GDM1 (cell line): Measurements from ENCODE around the gene SIRPG.
"Not testable (repeated sequence)": the region's sequence is repeated elsewhere in the genome, so short reads cannot be mapped to it uniquely, and the experiment has no call there.

ENCODE experiments used
- DNase-seq: peaks from one replicate; lab custom pipeline; 2025; lab: John Stamatoyannopoulos, UW

SIRPG gene

DNA sequence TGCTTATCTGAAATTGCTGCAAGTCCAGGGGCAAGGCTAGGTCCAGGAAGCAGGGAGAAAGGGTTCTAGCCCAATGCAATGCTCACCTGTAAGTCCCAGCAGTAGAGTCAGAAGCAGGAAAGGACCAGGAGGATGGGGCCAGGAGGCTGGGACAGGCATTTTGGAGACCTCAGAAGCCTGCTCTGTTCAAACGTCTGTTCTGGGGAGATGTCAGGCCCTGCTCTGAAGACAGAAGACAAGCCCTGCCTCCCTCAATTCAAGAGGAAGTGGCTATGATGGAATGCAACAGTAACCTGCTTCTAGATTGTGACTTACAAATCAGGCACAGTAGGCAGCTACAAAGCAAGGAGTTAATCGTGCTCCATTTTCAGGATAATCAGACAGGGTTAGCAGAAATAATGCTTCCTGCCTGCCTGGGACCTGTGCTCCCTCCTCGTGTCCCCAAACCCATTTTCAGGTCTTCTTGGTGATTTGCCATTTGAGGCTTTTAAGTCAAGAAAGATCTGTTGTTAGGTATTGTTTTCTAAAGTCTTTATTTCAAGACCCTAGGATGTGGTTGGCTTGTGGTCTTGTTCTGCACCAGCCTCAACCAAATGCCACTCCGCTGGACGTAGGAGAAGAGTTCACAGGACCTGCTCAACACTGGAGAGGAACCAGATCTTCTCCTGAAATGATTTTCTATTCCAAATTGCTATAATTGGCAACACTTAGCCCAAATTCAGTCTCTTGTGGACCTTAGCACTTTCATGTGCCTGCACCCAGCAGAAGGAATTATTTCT lies at the start of gene SIRPG:
Gene SIRPG, minus strand, starts transcription at position 224 of the 779 bp plus-strand sequence. Its CDS starts 65 bp downstream, at position 159.
- no peak for DNase-seq

- DNase-seq: not testable (repeated sequence)
Measured at GRCh38 chr20:1706887-1707286, 49.3 kb upstream of the SIRPG start.

GRCh38 chr20:1706079-1706478 lies 48.5 kb upstream of the SIRPG start:
- DNase-seq: no peak

GRCh38 chr20:1702855-1703254 lies 45.3 kb upstream of the SIRPG start:
- DNase-seq: no peak

GRCh38 chr20:1702328-1702727 lies 44.7 kb upstream of the SIRPG start:
- peak; percentile 75 for DNase-seq

GRCh38 chr20:1700990-1701389 lies 43.4 kb upstream of the SIRPG start:
- no peak for DNase-seq

DNA sequence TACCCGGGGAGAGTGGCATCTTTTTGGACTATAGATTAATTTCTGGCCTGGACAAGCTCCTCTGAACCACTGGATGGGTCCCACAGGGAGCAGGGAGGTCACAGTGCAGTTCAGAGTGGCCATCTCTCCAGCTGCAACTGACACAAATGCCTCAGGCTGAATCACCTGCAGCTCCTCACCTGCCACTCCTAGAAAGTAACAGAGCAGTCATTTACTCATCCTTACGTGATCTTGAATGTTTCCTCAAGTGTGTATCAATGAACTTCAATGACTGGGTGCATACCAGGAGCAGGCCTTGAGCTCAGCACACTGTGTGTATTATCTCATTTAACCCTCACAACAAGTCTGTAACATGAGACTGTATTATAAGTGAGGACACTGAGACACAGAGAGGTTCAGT lies 40.0 kb upstream of the SIRPG start:
- DNase-seq: no peak

DNA sequence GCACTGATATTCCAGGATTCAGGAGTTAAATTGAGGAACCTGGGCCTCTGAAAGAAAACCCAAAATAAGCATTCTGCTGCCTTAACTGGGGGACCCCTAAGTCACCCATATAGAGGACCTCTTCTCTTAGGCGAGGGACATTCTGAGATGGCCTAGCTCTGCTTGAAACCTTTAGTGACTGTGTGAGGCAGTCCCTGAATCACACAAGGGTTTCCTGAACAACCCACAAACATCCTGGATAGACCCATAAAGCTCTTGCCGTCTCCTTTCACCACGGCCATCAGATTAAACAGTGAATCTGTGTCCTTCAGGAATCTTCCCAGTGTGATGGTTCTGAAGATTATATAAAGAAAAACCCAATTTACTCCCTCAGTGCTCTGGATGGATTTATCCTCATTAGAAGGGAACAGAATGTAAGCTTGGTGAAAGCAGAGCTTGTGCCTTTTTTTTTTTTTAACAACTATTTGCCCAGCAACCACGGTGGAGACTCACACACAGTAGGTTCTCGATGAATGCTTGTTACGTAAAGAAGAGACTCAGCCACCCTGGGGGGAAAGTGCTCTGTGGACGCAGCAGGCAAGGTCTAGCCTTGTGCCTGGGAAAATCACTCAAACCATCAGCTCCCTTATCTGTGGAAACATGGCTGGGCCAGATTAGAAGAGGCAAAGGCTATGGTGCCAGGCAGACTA lies 39.1 kb upstream of the SIRPG start:
- no peak for DNase-seq

- no peak for DNase-seq
Measured at GRCh38 chr20:1694672-1695071, 37.1 kb upstream of the SIRPG start.

DNA sequence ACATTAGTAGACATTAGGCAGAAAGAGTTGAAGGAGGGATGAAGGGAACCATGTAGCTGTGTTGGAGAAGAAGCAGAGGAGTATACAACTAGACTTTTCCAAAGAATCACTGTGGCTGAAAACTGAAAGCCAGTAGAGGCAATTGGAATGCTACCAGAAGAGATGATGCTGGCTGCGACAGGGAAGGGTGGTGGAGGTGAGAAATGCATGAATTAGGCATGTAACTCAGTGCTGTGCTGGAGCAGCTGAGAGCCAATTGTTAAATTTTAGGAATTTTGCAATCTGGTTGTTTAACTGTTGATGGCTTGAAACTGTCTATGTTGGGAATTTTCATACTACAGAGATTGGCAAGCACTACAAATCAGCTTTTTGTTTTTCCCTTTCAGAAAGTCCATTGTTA lies 35.8 kb upstream of the SIRPG start:
- DNase-seq: no peak

DNA sequence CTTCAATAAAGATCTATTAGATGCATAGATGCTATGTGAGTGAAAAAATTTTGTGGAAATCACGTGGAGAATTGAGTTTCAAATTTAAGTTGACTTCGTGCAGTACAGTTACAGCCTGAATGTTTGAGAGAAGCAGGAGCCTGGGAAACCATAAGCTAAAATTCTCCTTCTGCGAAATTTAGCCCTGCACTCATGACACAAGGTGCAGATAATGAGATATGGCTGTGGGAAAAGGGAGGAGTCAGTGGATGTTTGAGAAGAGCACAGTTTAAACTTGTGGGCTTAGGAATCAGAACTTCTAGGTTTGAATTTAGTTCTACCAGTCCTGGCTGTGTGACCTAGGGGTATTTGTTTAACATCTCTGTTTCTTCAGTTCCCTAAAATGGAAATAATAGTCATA lies 32.1 kb upstream of the SIRPG start:
- no peak for DNase-seq

DNA sequence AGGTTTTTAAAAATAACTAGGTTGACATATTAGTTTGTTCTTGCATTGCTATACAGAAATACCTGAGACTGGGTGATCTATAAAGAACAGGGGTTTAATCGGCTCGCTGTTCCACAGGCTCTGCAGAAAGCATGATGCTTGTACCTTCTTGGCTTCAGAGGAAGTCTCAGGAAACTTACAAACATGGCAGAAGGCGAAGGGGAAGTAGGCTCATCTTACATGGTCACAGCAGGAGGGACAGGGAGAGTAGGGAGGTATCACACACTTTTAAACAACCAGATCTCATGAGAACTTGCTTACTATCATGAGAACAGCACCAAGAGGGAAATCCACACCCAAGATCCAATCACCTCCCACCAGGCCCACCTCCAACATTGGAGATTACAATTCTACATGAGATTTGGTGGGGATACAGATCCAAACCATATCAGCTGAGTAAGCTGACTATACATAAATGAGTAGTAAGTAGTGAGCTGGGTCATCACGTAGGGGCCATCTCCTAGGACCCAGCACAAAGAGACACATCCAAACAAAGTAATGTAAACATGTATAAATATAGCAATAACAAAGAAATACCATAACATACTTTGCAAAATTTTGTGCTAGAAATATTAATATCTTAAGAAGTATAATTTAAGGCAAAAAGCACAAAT lies 31.4 kb upstream of the SIRPG start:
- DNase-seq: no peak

DNA sequence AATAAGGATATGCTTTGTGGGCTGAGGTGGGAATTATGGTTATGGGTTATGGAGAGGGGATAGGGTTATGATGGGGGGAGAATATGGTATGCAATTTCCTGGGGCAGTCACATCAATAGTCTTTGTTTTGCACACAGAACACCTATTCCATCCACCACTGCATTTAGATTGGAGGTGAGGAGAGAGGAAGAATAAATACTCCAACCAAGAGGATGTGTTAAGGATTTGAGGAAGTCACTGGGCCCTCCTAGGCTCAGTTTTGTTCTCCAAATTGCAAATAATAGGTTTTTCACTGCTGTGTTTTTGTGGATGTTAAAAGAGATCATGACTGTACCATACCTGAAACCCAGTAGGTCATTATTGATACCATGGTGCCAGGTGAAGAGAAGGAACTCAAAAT lies 29.5 kb upstream of the SIRPG start:
- DNase-seq: no peak

- no peak for DNase-seq
Measured at GRCh38 chr20:1686151-1686748, 28.7 kb upstream of the SIRPG start.

GRCh38 chr20:1685304-1686052 lies 27.9 kb upstream of the SIRPG start:
- DNase-seq: no peak

DNA sequence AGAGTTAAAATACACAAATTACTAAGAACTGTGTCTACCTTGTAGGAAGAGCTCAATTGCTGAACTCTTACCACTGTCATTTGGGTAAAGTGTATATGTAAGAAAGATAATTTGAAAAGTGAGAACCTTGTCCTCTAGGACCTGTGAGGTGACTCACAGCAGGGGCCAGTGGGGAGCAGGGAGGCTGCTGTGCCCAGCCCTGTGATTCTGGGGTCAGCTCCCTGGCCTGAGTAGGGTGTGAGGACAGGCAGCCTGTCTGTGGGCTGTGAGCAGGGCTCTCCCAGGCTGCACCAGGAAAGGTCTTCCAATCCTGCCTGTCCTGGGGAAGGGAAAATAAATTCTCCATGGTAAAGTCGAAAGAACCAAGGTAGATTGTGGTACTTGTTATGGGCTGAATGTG lies 27.3 kb upstream of the SIRPG start:
- DNase-seq: no peak

GRCh38 chr20:1676650-1677049 lies 19.1 kb upstream of the SIRPG start:
- no peak for DNase-seq

- DNase-seq: no peak
Measured at GRCh38 chr20:1674990-1675780, 17.6 kb upstream of the SIRPG start.

GRCh38 chr20:1674361-1674760 lies 16.8 kb upstream of the SIRPG start:
- no peak for DNase-seq

GRCh38 chr20:1673424-1673823 lies 15.8 kb upstream of the SIRPG start:
- no peak for DNase-seq

- DNase-seq: no peak
Measured at GRCh38 chr20:1672728-1673127, 15.1 kb upstream of the SIRPG start.
